Body of pancreas (tissue), 4 donors: Measurements from ENCODE around the gene DLGAP1. TPM values are rescaled to one million over a fixed set of nuclear protein-coding genes. Genes with fewer than 3 reads are reported as not detected.
A peak's percentile ranks its signal among the peaks of the same experiment; 100 is the strongest.

Experiments used
- ATAC-seq: fragments of 150-250 bp; one replicate; pipeline ENCODE4 v1.9.1; 2016
- DNase-seq, 4 donors: peaks; one replicate each; pipeline ENCODE4 v3.0.0-alpha.2; 2019
- H3K27ac ChIP-seq, 4 donors: fragments of 200-600 bp; sonication (generic); 1 replicate in 3 of 4; 2 replicates in 1 of 4; pipeline versions ENCODE4 v1.5.1 to v1.6.1; 2016 to 2019; ENCODE audit warnings: mild to moderate bottlenecking in 1 of 4, mixed read lengths in 1 of 4, moderate library complexity in 1 of 4
- H3K27me3 ChIP-seq, 2 donors: fragments of 200-600 bp; sonication (generic); one replicate each; pipeline ENCODE4 v1.6.0; 2016; ENCODE audit warnings: mild to moderate bottlenecking in 1 of 2
- H3K36me3 ChIP-seq, 2 donors: fragments of 200-600 bp; sonication (generic); replicated peaks in 1 of 2; 2 replicates each; pipeline ENCODE4 v1.5.1; 2016; ENCODE audit warnings: low read depth in 2 of 2; ENCODE audit not compliant: insufficient read depth in 1 of 2
- H3K4me1 ChIP-seq: fragments of 200-600 bp; sonication (generic); one replicate; pipeline ENCODE4 v1.6.0; 2016
- H3K4me3 ChIP-seq, 2 donors: fragments of 200-600 bp; sonication (generic); 1 replicate in 1 of 2; 2 replicates in 1 of 2; pipeline ENCODE4 v1.5.1; 2016 to 2019
- H3K9me3 ChIP-seq, 3 donors: fragments of 200-600 bp; sonication (generic); 1 replicate in 2 of 3; 2 replicates in 1 of 3; pipeline ENCODE4 v1.5.1; 2016
- POLR2A ChIP-seq, 3 donors: fragments of 450-650 bp; IDR thresholded peaks; one replicate each; pipeline ENCODE4 v1.6.1; 2016; ENCODE audit warnings: antibody characterized with exemption in 3 of 3, mild to moderate bottlenecking in 2 of 3
- WGBS, 2 donors: methylation state at CpG; one replicate each; pipeline ENCODE4 v1.1.5; 2017; 5-methylcytosine and 5-hydroxymethylcytosine counted together
- intact Hi-C: fragments of 100-400 bp; cut with DNase I; formaldehyde crosslinking; loops from one replicate; pipeline ENCODE4 v1.15.1; 2023
- total RNA-seq, 2 donors: library from RNA; depleted of rRNA; stranded (reverse); fragments of >200 nt; gene quantifications; one replicate each; pipeline ENCODE4 v1.1.0, GENCODE V29; 2016
- TF ChIP-seq, protein P1 (sequence below), 7 experiments: fragments of 450-650 bp in 4 of 7; fragments of 200-600 bp in 3 of 7; sonication (generic) in 3 of 7; IDR thresholded peaks; one replicate each; pipeline ENCODE4 v1.5.1; 2016 to 2019; ENCODE audit warnings: antibody characterized with exemption in 7 of 7

DLGAP1 gene
- total RNA-seq, 2 donors from 2014 or later, result 0.52 to 7.9 TPM

DNA sequence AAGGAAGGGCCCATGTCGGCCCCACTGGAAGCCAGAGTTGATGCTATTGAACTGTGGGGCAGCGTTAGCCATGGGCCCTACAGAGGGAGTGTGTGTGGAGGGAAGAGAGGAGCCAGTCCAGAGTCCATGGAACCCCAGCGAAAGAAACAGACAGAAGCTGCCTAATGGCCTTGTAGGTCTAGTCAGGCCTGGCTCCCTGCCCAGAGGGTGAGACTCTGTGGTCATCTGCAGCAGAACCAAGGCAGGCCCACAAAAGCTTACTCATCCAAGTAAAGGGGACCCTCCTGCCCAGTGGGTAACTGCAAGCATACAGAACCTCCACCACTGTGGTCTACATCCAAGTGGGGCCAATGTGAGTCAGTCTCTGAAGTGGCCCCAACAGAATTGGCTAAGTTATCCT is 565.3 kb downstream of the DLGAP1 start:
- no peaks in the 10 kb centered on the region for H3K9me3 ChIP-seq
- H3K4me1 ChIP-seq, result peaks cover 3% of the 10 kb centered on the region
- H3K36me3 ChIP-seq, result no peaks in the 10 kb centered on the region
- no peak overlapping the region for H3K27ac ChIP-seq
- no peak for ATAC-seq
- no peak overlapping the region for H3K4me3 ChIP-seq
- DNase-seq, result no peak
- intact Hi-C loops, result no loop called here
- H3K27me3 ChIP-seq, result no peaks in the 10 kb centered on the region
- 47 to 69% methylated on average over 3 of the region's 3 CpGs for WGBS, 2 donors
- TF ChIP-seq, protein P1, sequence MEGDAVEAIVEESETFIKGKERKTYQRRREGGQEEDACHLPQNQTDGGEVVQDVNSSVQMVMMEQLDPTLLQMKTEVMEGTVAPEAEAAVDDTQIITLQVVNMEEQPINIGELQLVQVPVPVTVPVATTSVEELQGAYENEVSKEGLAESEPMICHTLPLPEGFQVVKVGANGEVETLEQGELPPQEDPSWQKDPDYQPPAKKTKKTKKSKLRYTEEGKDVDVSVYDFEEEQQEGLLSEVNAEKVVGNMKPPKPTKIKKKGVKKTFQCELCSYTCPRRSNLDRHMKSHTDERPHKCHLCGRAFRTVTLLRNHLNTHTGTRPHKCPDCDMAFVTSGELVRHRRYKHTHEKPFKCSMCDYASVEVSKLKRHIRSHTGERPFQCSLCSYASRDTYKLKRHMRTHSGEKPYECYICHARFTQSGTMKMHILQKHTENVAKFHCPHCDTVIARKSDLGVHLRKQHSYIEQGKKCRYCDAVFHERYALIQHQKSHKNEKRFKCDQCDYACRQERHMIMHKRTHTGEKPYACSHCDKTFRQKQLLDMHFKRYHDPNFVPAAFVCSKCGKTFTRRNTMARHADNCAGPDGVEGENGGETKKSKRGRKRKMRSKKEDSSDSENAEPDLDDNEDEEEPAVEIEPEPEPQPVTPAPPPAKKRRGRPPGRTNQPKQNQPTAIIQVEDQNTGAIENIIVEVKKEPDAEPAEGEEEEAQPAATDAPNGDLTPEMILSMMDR (IDR thresholded peaks at IDR 0.05), result no peak
- no peak for TF ChIP-seq POLR2A (IDR thresholded peaks at IDR 0.05)

DNA sequence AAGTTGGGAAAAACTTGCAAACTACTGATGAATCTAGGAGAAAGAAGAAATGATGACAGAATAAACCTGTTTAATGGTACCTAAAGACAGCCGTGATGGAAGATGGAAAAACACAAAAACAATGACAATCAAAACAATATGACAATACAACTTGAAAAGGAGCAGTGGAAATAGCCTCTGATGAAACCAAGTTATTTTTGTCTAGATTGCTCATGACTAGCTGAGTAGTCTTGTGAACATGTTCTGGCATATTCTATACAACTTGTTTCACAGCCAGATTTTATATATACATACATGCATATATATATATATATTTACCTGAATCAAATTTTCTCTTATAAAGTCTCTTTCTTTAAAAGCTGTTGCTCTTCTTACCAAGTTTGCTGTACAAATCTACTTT is 566.0 kb downstream of the DLGAP1 start:
- Histone ChIP-seq H3K4me1 (peaks cover 3% of the 10 kb centered on the region), H3K27me3 (no peaks in the 10 kb centered on the region), H3K4me3 (no peak overlapping the region), H3K9me3 (no peaks in the 10 kb centered on the region), H3K27ac (no peak overlapping the region), H3K36me3 (no peaks in the 10 kb centered on the region)
- TF ChIP-seq, protein P1 (IDR thresholded peaks at IDR 0.05), result no peak
- TF ChIP-seq POLR2A (IDR thresholded peaks at IDR 0.05), result no peak
- 69 to 77% methylated on average over 1 of the region's 1 CpG for WGBS, 2 donors
- DNase-seq (no peak), ATAC-seq (no peak)
- intact Hi-C loops, result no loop called here

DNA sequence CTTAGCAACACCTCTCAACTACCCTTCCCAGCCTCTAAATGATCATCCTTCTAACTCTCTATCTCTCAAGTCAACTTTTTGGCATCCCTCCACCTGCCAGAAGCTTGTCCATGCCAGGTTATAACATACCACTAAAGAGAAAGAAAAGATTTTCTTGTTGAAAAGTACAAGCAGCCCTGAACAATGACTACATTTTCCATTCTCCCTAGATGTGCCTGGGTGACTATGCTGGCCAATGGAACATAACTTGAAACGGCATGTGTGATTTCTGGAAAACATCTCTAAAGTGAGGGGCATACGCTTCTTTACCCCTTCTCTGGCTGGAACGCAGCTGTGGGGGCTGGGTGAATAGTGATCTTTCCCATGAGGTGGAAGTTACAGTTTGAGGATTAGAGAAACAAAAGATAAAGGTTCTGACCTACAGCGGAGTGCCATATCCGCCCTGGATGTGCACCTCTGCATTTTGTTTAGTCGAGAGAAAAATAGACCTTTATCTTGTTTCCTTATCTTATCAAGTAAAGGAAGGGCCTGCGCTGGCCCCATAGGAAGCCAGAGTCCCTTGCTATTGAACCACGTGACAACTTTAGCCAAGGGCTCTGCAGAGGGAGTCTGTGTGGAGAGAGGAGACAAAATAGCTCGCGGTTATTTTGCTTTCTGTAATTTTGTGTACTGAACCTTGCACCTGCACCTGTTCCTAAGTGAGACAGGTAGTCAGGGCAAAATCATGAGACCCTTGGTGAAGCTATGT is 568.4 kb downstream of the DLGAP1 start:
- TF ChIP-seq, protein P1 (IDR thresholded peaks at IDR 0.05), result no peak
- no peak overlapping the region for H3K27ac ChIP-seq
- peaks cover 3% of the 10 kb centered on the region for H3K4me1 ChIP-seq
- H3K9me3 ChIP-seq, result no peaks in the 10 kb centered on the region
- DNase-seq (no peak), ATAC-seq (peak; percentile 67)
- intact Hi-C loops, result no loop called here
- no peaks in the 10 kb centered on the region for H3K36me3 ChIP-seq
- H3K27me3 ChIP-seq, result no peaks in the 10 kb centered on the region
- no peak overlapping the region for H3K4me3 ChIP-seq
- WGBS, 2 donors, result 12% methylated on average over 10 of the region's 10 CpGs

DNA sequence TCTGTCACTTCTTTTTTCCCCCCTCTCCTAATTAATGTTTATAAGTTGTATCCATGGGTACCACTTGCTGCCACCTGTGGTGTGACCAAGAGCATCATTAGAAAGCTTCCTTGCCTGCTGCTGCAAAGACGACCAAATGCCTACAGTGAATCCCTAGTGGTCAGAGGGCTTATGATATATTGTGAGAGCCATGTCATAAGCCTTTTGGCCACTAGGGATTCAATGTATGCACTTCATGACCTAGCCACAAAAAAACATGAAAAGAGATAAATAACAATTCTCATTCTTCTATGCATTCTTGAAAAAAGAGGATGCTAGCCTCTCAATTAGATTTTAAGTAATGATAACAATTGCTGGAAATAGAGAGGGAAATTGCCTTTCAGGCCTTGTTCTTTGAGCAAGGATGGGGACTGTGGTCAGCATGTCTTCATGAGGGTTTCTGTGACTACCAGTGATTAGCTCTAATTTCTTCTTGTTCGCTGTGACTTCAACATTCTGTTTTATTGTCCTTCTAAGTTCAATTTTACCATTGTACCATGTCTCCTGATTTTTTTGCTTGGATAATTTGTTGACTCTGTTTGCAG is 569.8 kb downstream of the DLGAP1 start:
- TF ChIP-seq POLR2A (IDR thresholded peaks at IDR 0.05), result no peak
- TF ChIP-seq, protein P1 (IDR thresholded peaks at IDR 0.05), result no peak
- ATAC-seq, result no peak
- 52 to 60% methylated on average over 2 of the region's 2 CpGs for WGBS, 2 donors
- DNase-seq, result no peak
- H3K4me3 ChIP-seq, result no peak overlapping the region
- no peak overlapping the region for H3K27ac ChIP-seq
- peaks cover 3% of the 10 kb centered on the region for H3K4me1 ChIP-seq
- intact Hi-C loops, result no loop called here
- no peaks in the 10 kb centered on the region for H3K36me3 ChIP-seq
- H3K9me3 ChIP-seq, result no peaks in the 10 kb centered on the region
- no peaks in the 10 kb centered on the region for H3K27me3 ChIP-seq

DNA sequence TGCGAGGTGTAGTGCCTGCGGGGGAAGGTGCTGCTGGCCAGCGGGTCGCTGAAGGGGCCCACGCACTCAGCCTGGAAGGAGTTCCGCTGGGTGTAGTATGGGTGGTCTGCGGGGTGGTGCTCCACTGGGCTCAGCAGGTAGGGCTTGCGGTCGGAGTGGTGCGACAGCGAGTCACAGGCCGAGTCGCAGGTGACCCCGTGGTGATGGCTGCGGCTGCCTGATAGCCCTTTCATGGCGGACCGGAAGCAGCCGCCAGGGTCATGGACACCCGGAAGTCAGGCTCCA is 575.3 kb downstream of the DLGAP1 start:
- no peaks in the 10 kb centered on the region for H3K9me3 ChIP-seq
- intact Hi-C loops, result loop anchor here (10.0 kb wide), 1 partner anchor 175 kb away; no protein-coding TSS in a partner anchor
- no peaks in the 10 kb centered on the region for H3K36me3 ChIP-seq
- no peak overlapping the region for H3K27ac ChIP-seq
- ATAC-seq (no peak), DNase-seq (no peak)
- no peaks in the 10 kb centered on the region for H3K4me1 ChIP-seq
- no peaks in the 10 kb centered on the region for H3K27me3 ChIP-seq
- TF ChIP-seq, protein P1 (IDR thresholded peaks at IDR 0.05), result no peak
- TF ChIP-seq POLR2A (IDR thresholded peaks at IDR 0.05), result no peak
- no peak overlapping the region for H3K4me3 ChIP-seq
- 96 to 97% methylated on average over 16 to 19 of the region's 19 CpGs for WGBS, 2 donors
